HEK293 (cell line): ENCODE measurements around the gene AGAP1.

Experiments used
- ATF2 ChIP-seq: fragments of 450-650 bp; formaldehyde crosslinking; IDR thresholded peaks from 2 replicates; pipeline ENCODE4 v1.5.1; 2016; ENCODE audit warnings: missing biosample characterization, missing genetic modification characterization, low read depth
- CTCF ChIP-seq: fragments of 450-650 bp; formaldehyde crosslinking; IDR thresholded peaks from 2 replicates; pipeline ENCODE4 v1.5.1; 2016; ENCODE audit warnings: missing biosample characterization, missing genetic modification characterization
- KLF16 ChIP-seq: fragments of 450-650 bp; formaldehyde crosslinking; IDR thresholded peaks from 2 replicates; pipeline ENCODE4 v1.5.1; 2017; ENCODE audit warnings: missing biosample characterization, missing genetic modification characterization
- OSR2 ChIP-seq: fragments of 450-650 bp; formaldehyde crosslinking; IDR thresholded peaks from 2 replicates; pipeline ENCODE4 v1.5.1; 2016; ENCODE audit warnings: missing biosample characterization, missing genetic modification characterization
- ZFP69B ChIP-seq: fragments of 450-650 bp; formaldehyde crosslinking; IDR thresholded peaks from 2 replicates; pipeline ENCODE4 v1.5.1; 2016; ENCODE audit warnings: missing biosample characterization, missing genetic modification characterization
- ZNF302 ChIP-seq: fragments of 450-650 bp; formaldehyde crosslinking; IDR thresholded peaks from 2 replicates; pipeline ENCODE4 v1.5.1; 2016; ENCODE audit warnings: missing biosample characterization, missing genetic modification characterization, low read depth

- TF ChIP-seq CTCF (tag by site-specific recombination) (no peak), KLF16 (tag by site-specific recombination) (no peak), ATF2 (tag by site-specific recombination) (no peak), OSR2 (no peak), ZFP69B (tag by site-specific recombination) (no peak), ZNF302 (no peak)
Observed at GRCh38 chr2:235921508-235922191, 427.8 kb downstream of the AGAP1 start.
